HepG2 (cell line): ENCODE data around the gene ALDH3B2.

ENCODE experiments used
- CCDC6 ChIP-seq: sonication (generic); formaldehyde crosslinking; IDR thresholded peaks from 2 replicates; pipeline ENCODE4 v1.8.1; 2022; ENCODE audit warnings: mild to moderate bottlenecking, missing genetic modification reagents, moderate library complexity
- JUNB ChIP-seq: sonication (generic); formaldehyde crosslinking; IDR thresholded peaks from 2 replicates; pipeline ENCODE4 v1.8.0; 2022; ENCODE audit warnings: missing genetic modification reagents, mild to moderate bottlenecking, borderline replicate concordance
- MAX ChIP-seq: IDR thresholded peaks from 2 replicates; pipeline ENCODE4 v1.6.1; 2012; ENCODE audit warnings: inconsistent platforms
- MEIS1 ChIP-seq: sonication (generic); formaldehyde crosslinking; IDR thresholded peaks from 2 replicates; pipeline ENCODE4 v1.9.0; 2021; ENCODE audit warnings: mild to moderate bottlenecking, missing genetic modification reagents, moderate library complexity, borderline replicate concordance
- POLR2A ChIP-seq, 2 experiments: IDR thresholded peaks; 2 replicates each; pipeline ENCODE4 v1.6.1; 2011; ENCODE audit warnings: low read depth in 2 of 2, low read length in 2 of 2, mild to moderate bottlenecking in 1 of 2, moderate library complexity in 1 of 2; ENCODE audit not compliant: insufficient read depth in 1 of 2
- SCMH1 ChIP-seq: sonication (generic); formaldehyde crosslinking; IDR thresholded peaks from 2 replicates; pipeline ENCODE4 v1.9.0; 2021; ENCODE audit warnings: missing genetic modification reagents, mild to moderate bottlenecking, borderline replicate concordance
- ZNF530 ChIP-seq: sonication (generic); formaldehyde crosslinking; IDR thresholded peaks from 2 replicates; pipeline ENCODE4 v1.5.0; 2020; ENCODE audit warnings: low read depth, mild to moderate bottlenecking, missing genetic modification reagents
- ZNF615 ChIP-seq: sonication (generic); formaldehyde crosslinking; IDR thresholded peaks from 2 replicates; pipeline ENCODE4 v1.5.0; 2020; ENCODE audit warnings: mild to moderate bottlenecking, missing genetic modification reagents, borderline replicate concordance
- TF ChIP-seq, protein P1 (sequence below): sonication (generic); formaldehyde crosslinking; IDR thresholded peaks from 2 replicates; pipeline ENCODE4 v1.5.0; 2020; ENCODE audit warnings: mild to moderate bottlenecking, missing genetic modification reagents, moderate library complexity
- TF ChIP-seq, protein P2 (sequence below): IDR thresholded peaks from 2 replicates; pipeline ENCODE4 v1.6.1; 2016; ENCODE audit warnings: low read depth, control low read depth

DNA sequence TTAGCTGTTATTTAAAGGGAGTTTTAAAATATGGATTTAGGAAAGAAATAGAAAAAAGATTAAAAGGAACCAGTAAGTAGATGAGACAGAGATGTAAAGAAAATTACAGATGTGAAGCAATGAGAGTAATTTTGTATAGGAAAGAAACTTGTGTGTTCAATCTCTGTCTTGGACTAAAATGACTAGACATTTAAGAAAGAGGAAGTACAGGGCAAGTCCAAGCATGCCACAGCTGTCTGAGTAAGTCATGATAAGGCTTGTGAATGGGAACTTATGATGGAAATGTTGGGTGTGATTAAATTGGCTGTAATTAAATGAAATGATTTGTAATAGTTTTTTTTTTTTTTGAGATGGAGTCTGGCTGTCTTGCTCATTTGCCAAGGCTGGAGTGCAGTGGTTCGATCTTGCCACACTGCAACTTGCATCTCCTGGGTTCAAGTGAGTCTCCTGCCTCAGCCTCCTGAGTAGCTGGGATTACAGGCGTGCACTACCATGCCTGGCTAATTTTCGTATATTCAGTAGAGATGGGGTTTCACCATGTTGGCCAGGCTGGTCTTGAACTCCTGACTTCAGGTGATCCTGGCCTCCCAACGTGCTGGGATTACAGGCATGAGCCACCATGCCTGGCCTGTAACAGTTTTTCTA is 18.0 kb downstream of the ALDH3B2 start:
- TF ChIP-seq MEIS1 (CRISPR knock-in tag) (no peak), MAX (no peak), ZNF615 (CRISPR knock-in tag) (no peak), CCDC6 (no peak), SCMH1 (CRISPR knock-in tag) (no peak), ZNF530 (CRISPR knock-in tag) (no peak), POLR2A (IDR thresholded peaks at IDR 0.05; ENCODE audit: insufficient read depth in 1 of 2, low read depth in 2 of 2, low read length in 2 of 2) (no peak), JUNB (CRISPR knock-in tag) (no peak)
- TF ChIP-seq, protein P1, sequence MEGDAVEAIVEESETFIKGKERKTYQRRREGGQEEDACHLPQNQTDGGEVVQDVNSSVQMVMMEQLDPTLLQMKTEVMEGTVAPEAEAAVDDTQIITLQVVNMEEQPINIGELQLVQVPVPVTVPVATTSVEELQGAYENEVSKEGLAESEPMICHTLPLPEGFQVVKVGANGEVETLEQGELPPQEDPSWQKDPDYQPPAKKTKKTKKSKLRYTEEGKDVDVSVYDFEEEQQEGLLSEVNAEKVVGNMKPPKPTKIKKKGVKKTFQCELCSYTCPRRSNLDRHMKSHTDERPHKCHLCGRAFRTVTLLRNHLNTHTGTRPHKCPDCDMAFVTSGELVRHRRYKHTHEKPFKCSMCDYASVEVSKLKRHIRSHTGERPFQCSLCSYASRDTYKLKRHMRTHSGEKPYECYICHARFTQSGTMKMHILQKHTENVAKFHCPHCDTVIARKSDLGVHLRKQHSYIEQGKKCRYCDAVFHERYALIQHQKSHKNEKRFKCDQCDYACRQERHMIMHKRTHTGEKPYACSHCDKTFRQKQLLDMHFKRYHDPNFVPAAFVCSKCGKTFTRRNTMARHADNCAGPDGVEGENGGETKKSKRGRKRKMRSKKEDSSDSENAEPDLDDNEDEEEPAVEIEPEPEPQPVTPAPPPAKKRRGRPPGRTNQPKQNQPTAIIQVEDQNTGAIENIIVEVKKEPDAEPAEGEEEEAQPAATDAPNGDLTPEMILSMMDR (CRISPR knock-in tag): no peak
- TF ChIP-seq, protein P2, sequence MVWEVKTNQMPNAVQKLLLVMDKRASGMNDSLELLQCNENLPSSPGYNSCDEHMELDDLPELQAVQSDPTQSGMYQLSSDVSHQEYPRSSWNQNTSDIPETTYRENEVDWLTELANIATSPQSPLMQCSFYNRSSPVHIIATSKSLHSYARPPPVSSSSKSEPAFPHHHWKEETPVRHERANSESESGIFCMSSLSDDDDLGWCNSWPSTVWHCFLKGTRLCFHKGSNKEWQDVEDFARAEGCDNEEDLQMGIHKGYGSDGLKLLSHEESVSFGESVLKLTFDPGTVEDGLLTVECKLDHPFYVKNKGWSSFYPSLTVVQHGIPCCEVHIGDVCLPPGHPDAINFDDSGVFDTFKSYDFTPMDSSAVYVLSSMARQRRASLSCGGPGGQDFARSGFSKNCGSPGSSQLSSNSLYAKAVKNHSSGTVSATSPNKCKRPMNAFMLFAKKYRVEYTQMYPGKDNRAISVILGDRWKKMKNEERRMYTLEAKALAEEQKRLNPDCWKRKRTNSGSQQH (CRISPR knock-in tag): no peak
